Memory B cell (primary cell): ENCODE data around the gene GOLGA6A.
A peak's percentile ranks its signal among the peaks of the same experiment; 100 is the strongest.
"Not testable (repeated sequence)": the region's sequence is repeated elsewhere in the genome, so short reads cannot be mapped to it uniquely, and the experiment has no call there.

ENCODE experiments used
- ATAC-seq: fragments of 150-1000 bp; cut with Tn5 transposase; 2 replicates; pipeline ENCODE4 v1.10.0; 2021; ENCODE audit warnings: low read depth, mild to moderate bottlenecking, moderate library complexity
- DNase-seq, 2 donors: peaks; one replicate each; pipeline ENCODE4 v3.0.0; 2022; ENCODE audit warnings: low spot score in 2 of 2
- H3K27ac Mint-ChIP-seq: one replicate; pipeline ENCODE4 v1.8.0; 2022; ENCODE audit warnings: mild to moderate bottlenecking, moderate library complexity, mixed read lengths
- H3K27me3 Mint-ChIP-seq: one replicate; pipeline ENCODE4 v1.8.0; 2022; ENCODE audit warnings: mixed read lengths
- H3K36me3 Mint-ChIP-seq: one replicate; pipeline ENCODE4 v1.8.0; 2022; ENCODE audit warnings: mild to moderate bottlenecking, mixed read lengths
- H3K4me1 Mint-ChIP-seq: one replicate; pipeline ENCODE4 v1.8.0; 2022; ENCODE audit warnings: mixed read lengths
- H3K4me3 Mint-ChIP-seq: one replicate; pipeline ENCODE4 v1.8.0; 2022; ENCODE audit warnings: mild to moderate bottlenecking, moderate library complexity, mixed read lengths
- H3K9me3 Mint-ChIP-seq: one replicate; pipeline ENCODE4 v1.8.0; 2022; ENCODE audit warnings: mixed read lengths

Gene GOLGA6A

GRCh38 chr15:74052271-74053260 is 29.8 kb downstream of the GOLGA6A start:
- peaks cover 10% of the 10 kb centered on the region for H3K4me1 Mint-ChIP-seq
- H3K36me3 Mint-ChIP-seq, DNase-seq, H3K27ac Mint-ChIP-seq, H3K4me3 Mint-ChIP-seq, H3K27me3 Mint-ChIP-seq, ATAC-seq, H3K9me3 Mint-ChIP-seq: not testable (repeated sequence)

GRCh38 chr15:74050556-74051234 is 31.7 kb downstream of the GOLGA6A start:
- ATAC-seq (no peak), DNase-seq (no peak)
- Mint-ChIP-seq H3K36me3 (no peaks in the 10 kb centered on the region), H3K9me3 (no peaks in the 10 kb centered on the region), H3K27me3 (no peaks in the 10 kb centered on the region), H3K4me3 (no peak overlapping the region), H3K27ac (no peak overlapping the region), H3K4me1 (peaks cover 10% of the 10 kb centered on the region)

DNA sequence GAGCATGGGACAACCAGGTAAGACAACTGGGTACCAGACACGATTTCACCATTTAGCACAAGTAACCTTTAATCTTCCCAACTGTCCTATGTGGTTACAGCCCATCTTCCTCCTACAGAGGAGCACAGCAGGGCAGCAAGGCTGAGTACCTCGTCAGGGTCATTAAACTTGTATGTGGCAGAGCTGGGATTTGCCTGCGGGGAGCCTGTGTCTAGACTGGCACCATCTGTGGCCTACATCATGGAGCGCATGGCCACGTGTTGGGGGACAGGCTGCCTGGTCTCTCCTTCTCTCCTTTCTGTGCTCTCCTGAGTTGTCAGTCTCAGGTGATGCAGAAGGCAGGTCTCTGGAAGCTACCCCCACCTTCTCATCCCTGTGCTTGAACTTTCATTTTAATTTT is 32.2 kb downstream of the GOLGA6A start:
- H3K4me3 Mint-ChIP-seq = no peak overlapping the region
- no peak overlapping the region for H3K27ac Mint-ChIP-seq
- peaks cover 2% of the 10 kb centered on the region for H3K36me3 Mint-ChIP-seq
- peaks cover 10% of the 10 kb centered on the region for H3K4me1 Mint-ChIP-seq
- DNase-seq (no peak), ATAC-seq (no peak)
- no peaks in the 10 kb centered on the region for H3K9me3 Mint-ChIP-seq
- no peaks in the 10 kb centered on the region for H3K27me3 Mint-ChIP-seq

DNA sequence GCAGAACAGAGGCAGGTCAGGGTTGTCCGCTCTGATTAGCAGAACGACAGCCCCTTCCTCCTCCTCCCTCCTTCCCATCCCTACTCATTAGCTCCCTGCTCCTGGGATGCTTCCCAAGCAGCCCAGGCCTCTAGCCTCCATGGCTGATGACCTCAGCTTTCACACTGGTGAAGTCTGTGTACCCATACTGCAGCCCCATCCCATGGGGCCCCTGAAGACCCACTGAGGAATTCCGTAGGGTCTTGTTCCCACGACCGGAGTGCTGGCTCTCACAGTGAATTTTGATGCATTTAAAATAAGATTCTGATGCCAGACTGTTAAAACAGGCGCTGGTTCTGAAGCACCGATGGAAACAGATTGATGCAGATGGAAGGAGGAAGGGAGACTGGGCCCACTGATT is 36.1 kb downstream of the GOLGA6A start:
- no peaks in the 10 kb centered on the region for H3K9me3 Mint-ChIP-seq
- H3K4me1 Mint-ChIP-seq = peaks cover 4% of the 10 kb centered on the region
- H3K36me3 Mint-ChIP-seq = peaks cover 10% of the 10 kb centered on the region
- H3K27ac Mint-ChIP-seq = no peak overlapping the region
- no peaks in the 10 kb centered on the region for H3K27me3 Mint-ChIP-seq
- H3K4me3 Mint-ChIP-seq = no peak overlapping the region
- DNase-seq (no peak), ATAC-seq (no peak)

- peaks cover 4% of the 10 kb centered on the region for H3K4me1 Mint-ChIP-seq
- DNase-seq (no peak), ATAC-seq (no peak)
- no peaks in the 10 kb centered on the region for H3K9me3 Mint-ChIP-seq
- H3K27me3 Mint-ChIP-seq = no peaks in the 10 kb centered on the region
- no peak overlapping the region for H3K27ac Mint-ChIP-seq
- no peak overlapping the region for H3K4me3 Mint-ChIP-seq
- peaks cover 10% of the 10 kb centered on the region for H3K36me3 Mint-ChIP-seq
Measured at GRCh38 chr15:74045636-74046274, 36.6 kb downstream of the GOLGA6A start.

- peaks cover 4% of the 10 kb centered on the region for H3K4me1 Mint-ChIP-seq
- H3K9me3 Mint-ChIP-seq = no peaks in the 10 kb centered on the region
- H3K4me3 Mint-ChIP-seq = no peak overlapping the region
- no peaks in the 10 kb centered on the region for H3K27me3 Mint-ChIP-seq
- no peak for DNase-seq
- ATAC-seq = no peak
- H3K36me3 Mint-ChIP-seq = peaks cover 10% of the 10 kb centered on the region
- H3K27ac Mint-ChIP-seq = no peak overlapping the region
Measured at GRCh38 chr15:74045184-74045583, 37.2 kb downstream of the GOLGA6A start.

DNA sequence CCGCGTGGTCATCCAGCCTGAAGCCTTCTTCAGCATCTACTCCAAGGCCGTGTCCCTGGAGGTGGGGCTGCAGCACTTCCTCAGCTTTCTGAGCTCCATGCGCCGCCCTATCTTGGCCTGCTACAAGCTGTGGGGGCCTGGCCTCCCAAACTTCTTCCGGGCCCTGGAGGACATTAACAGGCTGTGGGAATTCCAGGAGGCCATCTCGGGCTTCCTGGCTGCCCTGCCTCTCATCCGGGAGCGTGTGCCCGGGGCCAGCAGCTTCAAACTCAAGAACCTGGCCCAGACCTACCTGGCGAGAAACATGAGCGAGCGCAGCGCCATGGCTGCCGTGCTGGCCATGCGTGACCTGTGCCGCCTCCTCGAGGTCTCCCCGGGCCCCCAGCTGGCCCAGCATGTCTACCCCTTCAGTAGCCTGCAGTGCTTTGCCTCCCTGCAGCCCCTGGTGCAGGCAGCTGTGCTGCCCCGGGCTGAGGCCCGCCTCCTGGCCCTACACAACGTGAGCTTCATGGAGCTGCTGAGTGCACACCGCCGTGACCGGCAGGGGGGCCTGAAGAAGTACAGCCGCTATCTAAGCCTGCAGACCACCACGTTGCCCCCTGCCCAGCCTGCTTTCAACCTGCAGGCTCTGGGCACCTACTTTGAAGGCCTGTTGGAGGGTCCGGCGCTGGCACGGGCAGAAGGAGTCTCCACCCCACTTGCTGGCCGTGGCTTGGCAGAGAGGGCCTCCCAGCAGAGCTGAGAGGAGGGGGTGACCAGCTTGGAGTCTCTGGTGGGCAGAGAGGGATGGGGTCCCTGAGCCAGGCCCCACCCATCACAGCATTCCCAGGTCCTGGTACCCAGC is 37.9 kb downstream of the GOLGA6A start:
- ATAC-seq (no peak), DNase-seq (no peak)
- Mint-ChIP-seq H3K27me3 (no peaks in the 10 kb centered on the region), H3K4me3 (no peak overlapping the region), H3K9me3 (no peaks in the 10 kb centered on the region), H3K27ac (no peak overlapping the region), H3K36me3 (peaks cover 10% of the 10 kb centered on the region), H3K4me1 (peaks cover 4% of the 10 kb centered on the region)

DNA sequence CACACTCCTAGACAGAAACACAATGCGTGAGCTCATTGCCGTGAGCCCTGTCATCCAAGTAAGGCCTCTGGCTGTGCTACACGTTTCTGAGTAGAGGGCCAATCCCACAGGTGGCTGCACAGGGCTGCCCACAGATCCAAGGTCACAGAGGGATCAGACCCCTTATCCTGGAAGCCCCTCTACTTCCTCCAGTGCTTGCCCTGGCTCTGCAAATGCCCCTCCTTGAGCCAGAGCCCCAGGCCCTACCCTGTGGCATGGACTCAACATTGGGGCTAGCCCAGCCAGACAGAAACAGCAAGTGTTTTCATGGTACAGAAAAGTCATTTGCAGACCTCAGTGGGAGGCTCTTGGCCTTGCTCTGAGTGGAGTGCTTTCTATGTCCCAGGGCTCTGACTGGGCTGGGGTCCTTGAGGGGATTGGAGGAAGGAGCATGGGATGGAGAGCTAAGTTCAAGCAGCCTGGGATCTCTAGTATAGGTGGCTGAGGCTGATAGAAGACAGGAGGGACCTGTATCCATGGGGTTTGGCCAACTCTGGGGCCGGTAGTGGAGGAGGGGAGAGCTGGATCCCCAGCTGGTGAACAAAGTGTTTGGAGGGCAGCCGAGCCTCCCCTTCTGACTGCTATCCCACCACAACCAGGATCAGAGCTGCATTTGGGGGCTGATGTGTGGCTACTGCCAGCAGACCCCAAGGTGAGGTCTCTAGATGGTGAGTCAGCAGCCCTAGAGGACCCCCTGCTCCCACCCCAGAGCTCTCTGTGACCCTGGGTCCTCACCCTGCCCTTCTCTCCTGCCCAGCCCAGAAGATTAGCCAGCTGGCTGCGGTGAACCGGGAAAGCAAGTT is 38.7 kb downstream of the GOLGA6A start:
- no peaks in the 10 kb centered on the region for H3K27me3 Mint-ChIP-seq
- H3K4me3 Mint-ChIP-seq = no peak overlapping the region
- no peaks in the 10 kb centered on the region for H3K9me3 Mint-ChIP-seq
- H3K36me3 Mint-ChIP-seq = peaks cover 13% of the 10 kb centered on the region
- DNase-seq (no peak), ATAC-seq (no peak)
- H3K4me1 Mint-ChIP-seq = peaks cover 4% of the 10 kb centered on the region
- no peak overlapping the region for H3K27ac Mint-ChIP-seq

GRCh38 chr15:74042603-74043424 is 39.5 kb downstream of the GOLGA6A start:
- no peaks in the 10 kb centered on the region for H3K9me3 Mint-ChIP-seq
- H3K36me3 Mint-ChIP-seq = peaks cover 17% of the 10 kb centered on the region
- no peak overlapping the region for H3K4me3 Mint-ChIP-seq
- H3K27ac Mint-ChIP-seq = no peak overlapping the region
- ATAC-seq (no peak), DNase-seq (no peak)
- no peaks in the 10 kb centered on the region for H3K27me3 Mint-ChIP-seq
- no peaks in the 10 kb centered on the region for H3K4me1 Mint-ChIP-seq

DNA sequence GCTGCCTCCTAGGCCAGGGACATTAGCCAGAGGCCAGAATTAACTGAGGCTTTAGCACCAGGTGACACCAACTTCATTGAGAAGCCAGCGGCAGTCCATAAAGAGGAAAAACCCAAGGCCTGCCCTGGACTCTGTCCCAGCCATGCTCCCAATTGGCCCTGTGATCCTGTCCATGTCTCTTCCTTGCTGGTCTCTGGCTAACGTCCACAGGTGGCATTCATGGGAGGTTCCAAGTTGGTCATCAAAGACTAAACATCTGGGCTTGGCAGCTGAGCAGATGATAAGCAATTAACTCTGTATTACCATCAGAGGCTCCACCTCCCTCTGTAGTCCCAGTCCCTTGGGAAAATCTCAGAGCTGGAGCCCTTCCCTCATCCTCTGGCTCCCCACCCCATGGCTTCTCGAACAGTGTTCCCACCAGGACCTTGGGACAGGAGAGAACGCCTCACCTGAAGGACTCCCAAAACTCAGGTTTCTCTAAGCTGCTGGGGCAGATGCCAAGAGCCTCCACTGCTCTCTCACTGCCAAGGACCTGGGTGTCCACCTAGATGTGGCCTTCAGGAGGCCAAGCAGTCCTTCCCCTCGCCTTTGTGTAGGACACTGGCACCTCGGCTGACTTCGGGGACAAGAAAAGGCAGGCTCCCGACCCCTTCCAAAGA is 40.4 kb downstream of the GOLGA6A start:
- Mint-ChIP-seq H3K4me1 (no peaks in the 10 kb centered on the region), H3K4me3 (no peak overlapping the region), H3K36me3 (peaks cover 25% of the 10 kb centered on the region), H3K9me3 (no peaks in the 10 kb centered on the region), H3K27ac (no peak overlapping the region), H3K27me3 (no peaks in the 10 kb centered on the region)
- ATAC-seq (no peak), DNase-seq (no peak)

GRCh38 chr15:74041311-74041756 is 41.0 kb downstream of the GOLGA6A start:
- Mint-ChIP-seq H3K27me3 (no peaks in the 10 kb centered on the region), H3K27ac (peak overlapping the region; percentile 11), H3K36me3 (peaks cover 31% of the 10 kb centered on the region), H3K4me3 (no peak overlapping the region), H3K4me1 (peaks cover 2% of the 10 kb centered on the region), H3K9me3 (no peaks in the 10 kb centered on the region)
- no peak for ATAC-seq
- DNase-seq = no peak
